GM23338 (cell line): ENCODE results near the gene RAX2. TPM values are rescaled to one million over a fixed set of nuclear protein-coding genes. Genes with fewer than 3 reads are reported as not detected.

Experiments used
- ATAC-seq: fragments of 200-7000 bp; cut with Tn5 transposase; 3 replicates; pipeline ENCODE4 v1.9.1; 2020
- DNase-seq: peaks from one replicate; pipeline ENCODE4 v3.0.0-alpha.2; 2015; ENCODE audit warnings: low spot score
- H2AFZ ChIP-seq: fragments of 200-600 bp; sonication (generic); 2 replicates; pipeline ENCODE4 v1.8.0; 2016; ENCODE audit warnings: antibody characterized with exemption, mild to moderate bottlenecking, moderate library complexity
- H3F3A ChIP-seq: fragments of 200-600 bp; sonication (generic); replicated peaks from 2 replicates; pipeline ENCODE4 v1.8.0; 2017; ENCODE audit warnings: antibody characterized with exemption, mixed run types, low read depth
- H3K27ac ChIP-seq: fragments of 200-600 bp; sonication (generic); 2 replicates; pipeline ENCODE4 v1.6.1; 2016; ENCODE audit warnings: low read depth
- H3K27me3 ChIP-seq: fragments of 200-600 bp; sonication (generic); 2 replicates; pipeline ENCODE4 v1.8.0; 2016; ENCODE audit warnings: mild to moderate bottlenecking, mixed run types, moderate library complexity; ENCODE audit not compliant: insufficient read depth
- H3K36me3 ChIP-seq: fragments of 200-600 bp; sonication (generic); 2 replicates; pipeline ENCODE4 v1.8.0; 2016; ENCODE audit warnings: mild to moderate bottlenecking; ENCODE audit not compliant: insufficient read depth
- H3K4me1 ChIP-seq: fragments of 200-600 bp; sonication (generic); 2 replicates; pipeline ENCODE4 v1.8.0; 2016; ENCODE audit warnings: mild to moderate bottlenecking, moderate library complexity; ENCODE audit not compliant: insufficient read depth
- H3K4me2 ChIP-seq: fragments of 200-600 bp; sonication (generic); 2 replicates; pipeline ENCODE4 v1.7.1; 2017; ENCODE audit warnings: mixed run types
- H3K4me3 ChIP-seq: fragments of 200-600 bp; sonication (generic); 2 replicates; pipeline ENCODE4 v1.6.1; 2016; ENCODE audit warnings: mixed run types
- H3K79me2 ChIP-seq: fragments of 200-600 bp; sonication (generic); replicated peaks from 2 replicates; pipeline ENCODE4 v1.8.0; 2017; ENCODE audit warnings: mild to moderate bottlenecking; ENCODE audit not compliant: insufficient read depth
- H3K9me2 ChIP-seq: fragments of 200-600 bp; sonication (generic); 2 replicates; pipeline ENCODE4 v1.8.0; 2017; ENCODE audit not compliant: insufficient read depth
- H4K20me1 ChIP-seq: fragments of 200-600 bp; sonication (generic); replicated peaks from 2 replicates; pipeline ENCODE4 v1.8.0; 2017; ENCODE audit warnings: mild to moderate bottlenecking; ENCODE audit not compliant: insufficient read depth
- H3K27ac Mint-ChIP-seq: 2 replicates; pipeline ENCODE4 v1.8.0; 2020; ENCODE audit warnings: inconsistent platforms, mild to moderate bottlenecking, moderate library complexity, mixed read lengths
- H3K27me3 Mint-ChIP-seq: 3 replicates; pipeline ENCODE4 v1.8.0; 2022; ENCODE audit warnings: low read depth, mild to moderate bottlenecking, moderate library complexity, mixed read lengths, inconsistent platforms; ENCODE audit not compliant: insufficient read depth, poor library complexity
- H3K36me3 Mint-ChIP-seq: 3 replicates; pipeline ENCODE4 v1.8.0; 2021; ENCODE audit warnings: low read depth, mild to moderate bottlenecking, inconsistent platforms, moderate library complexity, mixed read lengths
- H3K4me1 Mint-ChIP-seq: 3 replicates; pipeline ENCODE4 v1.8.0; 2020; ENCODE audit warnings: mild to moderate bottlenecking, inconsistent platforms, mixed read lengths
- H3K4me3 Mint-ChIP-seq: 3 replicates; pipeline ENCODE4 v1.8.0; 2021; ENCODE audit warnings: moderate library complexity, mild to moderate bottlenecking, inconsistent platforms, mixed read lengths
- H3K9me3 Mint-ChIP-seq: 3 replicates; pipeline ENCODE4 v1.8.0; 2020; ENCODE audit warnings: moderate library complexity, mild to moderate bottlenecking, inconsistent platforms, mixed read lengths
- POLR2AphosphoS5 ChIP-seq: IDR thresholded peaks from 2 replicates; pipeline ENCODE4 v1.6.1; 2016; ENCODE audit warnings: antibody characterized with exemption, low read depth
- REST ChIP-seq: IDR thresholded peaks from one replicate; pipeline ENCODE4 v1.6.1; 2018; ENCODE audit warnings: antibody characterized with exemption; ENCODE audit not compliant: unreplicated experiment
- STAT1 ChIP-seq: IDR thresholded peaks from one replicate; pipeline ENCODE4 v1.6.1; 2016; ENCODE audit warnings: antibody characterized with exemption; ENCODE audit not compliant: unreplicated experiment
- ZNF331 ChIP-seq: fragments of 250-450 bp; sonication (Bioruptor Pico); IDR thresholded peaks from 2 replicates; pipeline ENCODE4 v1.5.0; 2020; ENCODE audit warnings: low read depth, mild to moderate bottlenecking, moderate library complexity
- ZNF462 ChIP-seq: fragments of 250-450 bp; sonication (Bioruptor Pico); IDR thresholded peaks from 2 replicates; pipeline ENCODE4 v1.5.0; 2020; ENCODE audit warnings: mild to moderate bottlenecking, moderate library complexity
- polyA plus RNA-seq: library from polyadenylated mRNA; unstranded; fragments of >200 nt; fragmentation: Nextera tagmentation; extraction: Ambion mirVana; gene quantifications from 2 replicates; pipeline ENCODE4 v1.2.1, GENCODE V29; 2016
- total RNA-seq: library from RNA; depleted of rRNA; stranded (reverse); fragments of >200 nt; shearing (Covaris generic); gene quantifications from 2 replicates; pipeline ENCODE4 v1.2.3, GENCODE V29; 2014
- TF ChIP-seq, protein P1 (sequence below), 2 experiments: fragments of 200-600 bp in 1 of 2; sonication (generic) in 1 of 2; conservative IDR thresholded peaks; 2 replicates each; pipeline versions ENCODE4 v1.5.1 to v1.6.1; 2016 to 2017; ENCODE audit warnings: antibody characterized with exemption in 2 of 2, low read depth in 2 of 2, mild to moderate bottlenecking in 2 of 2, moderate library complexity in 1 of 2
- TF ChIP-seq, protein P2 (sequence below): IDR thresholded peaks from 2 replicates; pipeline ENCODE4 v1.6.1; 2016; ENCODE audit warnings: antibody characterized with exemption

The RAX2 gene
- total and polyA plus RNA-seq, 2 experiments from 2014 or later, result 0.13 TPM; not detected in 1

GRCh38 chr19:3769494-3769893 is 2.5 kb downstream of the RAX2 start:
- Histone ChIP-seq H3K27me3 (no peaks in the 10 kb centered on the region), H3K4me2 (no peak overlapping the region), H3K9me2 (no peaks in the 10 kb centered on the region), H3K79me2 (no peaks in the 10 kb centered on the region), H3K4me1 (no peaks in the 10 kb centered on the region), H2AFZ (no peak overlapping the region), H3K27ac (no peak overlapping the region), H3K4me3 (no peak overlapping the region), H4K20me1 (no peaks in the 10 kb centered on the region; the same call in 1 of the 2 replicates), H3F3A (0 out of 2 replicates have a peak, but pooled peaks cover 4% of the 10 kb centered on the region), H3K36me3 (no peaks in the 10 kb centered on the region)
- Mint-ChIP-seq H3K4me1 (peaks cover 8% of the 10 kb centered on the region), H3K27ac (no peak overlapping the region), H3K36me3 (peaks cover 9% of the 10 kb centered on the region), H3K27me3 (peaks cover 6% of the 10 kb centered on the region), H3K9me3 (no peaks in the 10 kb centered on the region; the same call in 1 of the 3 replicates), H3K4me3 (no peak overlapping the region)
- ATAC-seq (peak; percentile 17), DNase-seq (no peak)
- TF ChIP-seq, protein P1, sequence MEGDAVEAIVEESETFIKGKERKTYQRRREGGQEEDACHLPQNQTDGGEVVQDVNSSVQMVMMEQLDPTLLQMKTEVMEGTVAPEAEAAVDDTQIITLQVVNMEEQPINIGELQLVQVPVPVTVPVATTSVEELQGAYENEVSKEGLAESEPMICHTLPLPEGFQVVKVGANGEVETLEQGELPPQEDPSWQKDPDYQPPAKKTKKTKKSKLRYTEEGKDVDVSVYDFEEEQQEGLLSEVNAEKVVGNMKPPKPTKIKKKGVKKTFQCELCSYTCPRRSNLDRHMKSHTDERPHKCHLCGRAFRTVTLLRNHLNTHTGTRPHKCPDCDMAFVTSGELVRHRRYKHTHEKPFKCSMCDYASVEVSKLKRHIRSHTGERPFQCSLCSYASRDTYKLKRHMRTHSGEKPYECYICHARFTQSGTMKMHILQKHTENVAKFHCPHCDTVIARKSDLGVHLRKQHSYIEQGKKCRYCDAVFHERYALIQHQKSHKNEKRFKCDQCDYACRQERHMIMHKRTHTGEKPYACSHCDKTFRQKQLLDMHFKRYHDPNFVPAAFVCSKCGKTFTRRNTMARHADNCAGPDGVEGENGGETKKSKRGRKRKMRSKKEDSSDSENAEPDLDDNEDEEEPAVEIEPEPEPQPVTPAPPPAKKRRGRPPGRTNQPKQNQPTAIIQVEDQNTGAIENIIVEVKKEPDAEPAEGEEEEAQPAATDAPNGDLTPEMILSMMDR (conservative IDR thresholded peaks at IDR 0.05; ENCODE audit: low read depth in 2 of 2), result peak in 1 of 2 experiments; percentile 35; a peak in 1 of 4 replicates
- no peak for TF ChIP-seq STAT1

DNA sequence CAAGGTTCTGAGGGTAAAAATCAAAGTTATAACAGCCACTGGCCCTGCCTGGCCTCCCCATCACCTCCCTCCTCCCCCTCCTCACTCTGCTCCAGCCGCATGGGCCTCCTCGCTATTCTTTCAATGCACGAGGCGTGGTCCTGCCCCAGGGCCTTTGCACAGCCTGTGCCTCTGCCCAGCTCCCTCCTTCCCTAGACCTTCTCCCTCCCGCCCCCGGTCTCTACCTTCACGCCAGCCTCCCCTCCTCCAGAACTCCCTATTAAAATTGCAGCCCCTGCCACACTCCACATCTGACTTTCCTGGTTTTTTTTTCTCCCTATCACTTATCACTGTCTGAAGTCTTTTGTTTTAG is 3.3 kb downstream of the RAX2 start:
- no peak overlapping the region for H3K4me3 ChIP-seq
- no peaks in the 10 kb centered on the region for H3K4me1 ChIP-seq
- no peak overlapping the region for H3K4me2 ChIP-seq
- H3F3A ChIP-seq, result 0 out of 2 replicates have a peak, but pooled peaks cover 4% of the 10 kb centered on the region
- H3K4me1 Mint-ChIP-seq, result peaks cover 8% of the 10 kb centered on the region
- no peaks in the 10 kb centered on the region for H3K27me3 ChIP-seq
- H2AFZ ChIP-seq, result no peak overlapping the region
- no peak overlapping the region for H3K4me3 Mint-ChIP-seq
- H3K36me3 Mint-ChIP-seq, result peaks cover 9% of the 10 kb centered on the region
- no peak for TF ChIP-seq REST
- TF ChIP-seq, protein P2, sequence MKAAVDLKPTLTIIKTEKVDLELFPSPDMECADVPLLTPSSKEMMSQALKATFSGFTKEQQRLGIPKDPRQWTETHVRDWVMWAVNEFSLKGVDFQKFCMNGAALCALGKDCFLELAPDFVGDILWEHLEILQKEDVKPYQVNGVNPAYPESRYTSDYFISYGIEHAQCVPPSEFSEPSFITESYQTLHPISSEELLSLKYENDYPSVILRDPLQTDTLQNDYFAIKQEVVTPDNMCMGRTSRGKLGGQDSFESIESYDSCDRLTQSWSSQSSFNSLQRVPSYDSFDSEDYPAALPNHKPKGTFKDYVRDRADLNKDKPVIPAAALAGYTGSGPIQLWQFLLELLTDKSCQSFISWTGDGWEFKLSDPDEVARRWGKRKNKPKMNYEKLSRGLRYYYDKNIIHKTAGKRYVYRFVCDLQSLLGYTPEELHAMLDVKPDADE, result no peak
- no peak for TF ChIP-seq ZNF462
- TF ChIP-seq ZNF331 (CRISPR knock-in tag), result no peak
- TF ChIP-seq POLR2AphosphoS5, result no peak
- TF ChIP-seq STAT1, result no peak
- no peaks in the 10 kb centered on the region; the same call in 1 of the 2 replicates for H4K20me1 ChIP-seq
- H3K27ac ChIP-seq, result no peak overlapping the region
- no peak overlapping the region for H3K27ac Mint-ChIP-seq
- H3K79me2 ChIP-seq, result 0 out of 2 replicates have a peak, but pooled peaks cover 2% of the 10 kb centered on the region
- H3K9me2 ChIP-seq, result no peaks in the 10 kb centered on the region
- ATAC-seq, result no peak
- H3K9me3 Mint-ChIP-seq, result no peaks in the 10 kb centered on the region; the same call in 1 of the 3 replicates
- H3K36me3 ChIP-seq, result no peaks in the 10 kb centered on the region
- DNase-seq, result no peak
- peaks cover 4% of the 10 kb centered on the region for H3K27me3 Mint-ChIP-seq
